Hepatic stellate cell (primary cell): ENCODE data around the gene STK11.
A peak's percentile ranks its signal among the peaks of the same experiment; 100 is the strongest.

Experiments
- DNase-seq: peaks from one replicate; pipeline ENCODE4 v3.0.0; 2011; ENCODE audit warnings: low spot score

STK11 gene

DNA sequence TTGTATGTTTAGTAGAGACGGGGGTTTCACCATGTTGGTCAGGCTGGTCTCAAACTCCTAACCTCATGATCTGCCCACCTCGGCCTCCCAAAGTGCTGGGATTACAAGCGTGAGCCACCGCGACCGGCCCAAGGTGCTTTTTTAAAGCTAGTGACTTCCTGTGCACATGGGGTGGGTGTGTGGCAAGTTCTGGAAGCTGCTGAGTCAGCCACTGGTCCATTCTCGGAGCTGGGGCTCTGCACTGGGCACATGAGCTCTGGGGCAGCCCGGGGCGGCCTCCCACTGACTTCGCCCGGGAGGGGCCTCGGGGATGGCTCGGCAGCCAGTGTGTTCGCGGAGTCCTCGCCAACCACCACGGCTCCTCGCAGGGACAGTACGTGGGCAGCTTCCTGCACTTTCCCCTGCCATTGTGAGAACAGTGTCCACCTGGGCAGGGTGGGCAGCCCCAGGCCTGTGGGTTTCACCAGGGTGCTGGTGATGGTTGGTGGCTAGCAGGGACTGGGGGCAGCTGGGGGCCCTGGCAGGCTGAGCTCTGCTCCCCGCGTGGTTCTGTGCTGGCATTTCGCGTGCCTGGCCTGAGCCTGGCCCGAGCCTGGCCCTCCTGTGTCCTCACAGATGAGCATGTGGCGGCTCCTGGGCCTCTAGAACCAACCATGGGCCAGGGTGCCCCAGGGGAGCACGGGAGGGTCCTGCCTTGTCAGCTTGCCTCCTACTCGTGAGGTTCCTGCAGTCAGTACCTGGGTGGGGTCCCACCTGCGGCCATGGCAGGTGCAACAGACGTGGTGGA, 20.1 kb downstream of the STK11 start:
- DNase-seq: no peak

DNA sequence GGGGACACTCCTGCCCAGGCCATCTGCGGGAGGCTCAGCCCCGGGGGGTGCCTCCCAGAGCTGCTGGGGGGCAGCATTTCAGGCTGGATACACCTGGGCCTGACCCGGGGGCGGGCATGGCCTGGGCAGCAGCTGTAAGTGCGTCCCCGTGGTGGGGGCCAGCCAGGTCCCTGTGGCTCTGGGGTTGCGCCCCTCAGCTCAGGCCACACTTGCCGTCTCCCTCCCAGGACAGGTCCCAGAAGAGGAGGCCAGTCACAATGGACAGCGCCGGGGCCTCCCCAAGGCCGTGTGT, 20.6 kb downstream of the STK11 start:
- DNase-seq: no peak

DNA sequence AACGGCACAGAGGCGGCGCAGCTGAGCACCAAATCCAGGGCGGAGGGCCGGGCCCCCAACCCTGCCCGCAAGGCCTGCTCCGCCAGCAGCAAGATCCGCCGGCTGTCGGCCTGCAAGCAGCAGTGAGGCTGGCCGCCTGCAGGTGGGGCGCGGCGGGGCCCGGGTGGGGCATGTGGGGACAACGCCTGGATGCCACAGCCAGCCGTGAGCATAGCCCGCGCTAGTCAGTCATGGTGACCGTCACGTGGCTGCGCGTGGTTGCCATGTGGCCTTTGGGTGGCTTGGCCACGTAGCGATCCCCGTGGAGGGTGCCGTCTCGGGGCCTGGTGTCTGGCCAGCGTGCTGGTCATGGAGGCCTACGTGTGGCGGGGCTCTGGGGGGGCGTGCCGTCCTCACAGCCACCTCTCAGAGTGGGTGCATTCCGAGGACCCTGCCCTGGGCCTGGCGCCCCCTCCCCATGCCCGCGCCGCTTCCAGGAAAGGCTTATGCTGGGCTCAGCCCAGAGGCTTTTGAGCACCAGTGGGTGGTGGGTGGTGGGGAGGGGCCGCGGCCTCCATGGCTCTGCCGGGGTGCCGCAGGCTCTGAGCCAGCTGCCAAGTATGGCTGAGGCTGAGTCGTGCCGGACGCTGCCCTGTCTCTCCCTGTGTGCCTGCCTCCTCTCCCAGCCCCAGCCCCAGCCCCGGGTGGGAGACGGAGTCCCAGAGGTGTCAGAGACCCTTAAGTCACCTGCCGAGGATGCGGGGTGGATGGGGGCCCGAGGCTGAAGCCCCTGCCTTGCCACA, 21.1 kb downstream of the STK11 start:
- DNase-seq: no peak

DNA sequence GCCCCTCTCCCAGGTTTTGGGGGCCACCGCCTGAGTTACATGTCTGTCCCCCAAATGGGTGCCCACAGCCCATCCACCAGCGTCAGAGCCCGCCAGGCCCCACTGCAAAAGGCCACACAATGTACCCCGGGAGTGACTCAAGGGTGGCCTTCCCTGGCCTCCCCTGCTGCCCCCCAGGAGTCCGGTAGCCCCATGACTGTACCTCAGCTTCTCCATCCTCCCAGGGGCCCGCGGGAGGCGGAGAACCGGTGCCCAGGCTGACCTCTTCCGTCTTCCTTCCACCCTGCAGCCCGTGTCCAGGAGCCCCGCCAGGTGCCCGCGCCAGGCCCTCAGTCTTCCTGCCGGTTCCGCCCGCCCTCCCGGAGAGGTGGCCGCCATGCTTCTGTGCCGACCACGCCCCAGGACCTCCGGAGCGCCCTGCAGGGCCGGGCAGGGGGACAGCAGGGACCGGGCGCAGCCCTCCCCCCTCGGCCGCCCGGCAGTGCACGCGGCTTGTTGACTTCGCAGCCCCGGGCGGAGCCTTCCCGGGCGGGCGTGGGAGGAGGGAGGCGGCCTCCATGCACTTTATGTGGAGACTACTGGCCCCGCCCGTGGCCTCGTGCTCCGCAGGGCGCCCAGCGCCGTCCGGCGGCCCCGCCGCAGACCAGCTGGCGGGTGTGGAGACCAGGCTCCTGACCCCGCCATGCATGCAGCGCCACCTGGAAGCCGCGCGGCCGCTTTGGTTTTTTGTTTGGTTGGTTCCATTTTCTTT, 21.9 kb downstream of the STK11 start:
- DNase-seq: no peak

DNA sequence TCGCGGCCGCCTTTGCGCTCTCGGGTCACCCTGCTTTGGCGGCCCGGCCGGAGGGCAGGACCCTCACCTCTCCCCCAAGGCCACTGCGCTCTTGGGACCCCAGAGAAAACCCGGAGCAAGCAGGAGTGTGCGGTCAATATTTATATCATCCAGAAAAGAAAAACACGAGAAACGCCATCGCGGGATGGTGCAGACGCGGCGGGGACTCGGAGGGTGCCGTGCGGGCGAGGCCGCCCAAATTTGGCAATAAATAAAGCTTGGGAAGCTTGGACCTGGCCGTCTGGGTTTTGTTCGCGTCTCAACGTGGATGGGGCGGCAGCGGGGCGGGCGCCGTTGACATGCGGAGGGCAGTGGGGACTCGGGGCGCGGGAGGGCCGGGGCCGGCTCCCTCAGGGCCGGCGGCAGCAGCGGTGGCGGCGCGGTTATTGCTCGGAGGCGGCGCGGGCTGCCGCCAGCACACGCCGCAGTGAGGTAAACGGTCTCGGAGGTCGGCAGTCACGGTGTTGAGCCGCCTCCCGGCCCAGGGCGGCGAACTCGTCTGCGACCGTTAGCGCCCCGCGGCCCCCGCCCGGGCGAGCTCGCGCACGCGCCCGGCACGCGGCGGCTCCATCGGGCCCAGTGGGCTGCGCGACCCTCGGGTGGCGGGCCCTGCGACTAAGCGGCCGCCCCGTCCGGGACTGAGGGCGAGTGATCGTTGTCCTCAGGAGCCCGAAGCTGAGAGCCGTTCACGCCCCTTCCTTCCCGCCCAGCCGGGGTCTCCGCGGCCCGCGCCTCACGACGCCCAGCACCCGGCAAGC, 22.8 kb downstream of the STK11 start:
- no peak for DNase-seq

DNA sequence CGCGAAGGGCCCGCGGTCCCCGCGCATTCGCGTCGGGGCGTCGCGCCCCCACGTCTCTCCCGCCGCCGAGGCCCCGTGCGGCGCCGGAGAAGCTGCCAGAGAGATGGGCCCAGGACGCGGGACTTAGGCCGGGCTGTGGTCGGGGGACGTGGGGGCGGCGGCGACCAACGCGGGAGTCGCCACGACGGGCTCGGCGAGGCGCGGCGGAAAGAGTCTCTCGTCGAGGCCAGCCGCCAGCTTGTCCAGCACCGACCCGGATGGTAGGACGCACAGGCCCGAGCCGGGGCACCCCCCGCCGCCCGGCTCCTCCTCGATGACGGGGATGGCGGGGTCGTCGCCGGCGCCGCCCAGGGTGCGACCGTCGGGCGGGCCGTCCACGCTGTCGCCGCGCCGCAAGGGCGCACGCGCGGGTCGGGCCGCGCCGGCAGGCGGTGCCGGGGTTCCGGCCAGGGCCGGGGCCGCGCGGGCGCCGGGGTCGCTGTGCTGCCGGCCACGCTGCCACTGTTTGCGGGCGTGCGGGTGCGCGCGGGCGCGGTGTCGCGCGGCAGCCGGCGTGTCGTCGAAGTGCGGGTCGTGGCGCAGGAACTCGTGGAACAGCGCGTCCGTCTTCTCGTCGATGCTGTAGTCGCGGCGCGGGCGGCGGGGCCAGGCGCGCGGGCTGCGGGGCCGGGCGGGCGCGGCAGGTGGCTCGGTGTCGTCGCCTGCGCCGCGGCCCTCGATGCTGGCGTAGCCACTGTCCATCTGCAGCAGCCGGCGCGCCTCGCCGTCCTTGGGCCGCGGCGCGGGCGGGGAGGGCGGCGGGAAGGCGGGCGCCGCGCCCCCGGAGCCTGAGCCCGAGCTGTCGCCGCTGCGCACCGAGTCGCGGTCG, 23.7 kb downstream of the STK11 start:
- DNase-seq: no peak

DNA sequence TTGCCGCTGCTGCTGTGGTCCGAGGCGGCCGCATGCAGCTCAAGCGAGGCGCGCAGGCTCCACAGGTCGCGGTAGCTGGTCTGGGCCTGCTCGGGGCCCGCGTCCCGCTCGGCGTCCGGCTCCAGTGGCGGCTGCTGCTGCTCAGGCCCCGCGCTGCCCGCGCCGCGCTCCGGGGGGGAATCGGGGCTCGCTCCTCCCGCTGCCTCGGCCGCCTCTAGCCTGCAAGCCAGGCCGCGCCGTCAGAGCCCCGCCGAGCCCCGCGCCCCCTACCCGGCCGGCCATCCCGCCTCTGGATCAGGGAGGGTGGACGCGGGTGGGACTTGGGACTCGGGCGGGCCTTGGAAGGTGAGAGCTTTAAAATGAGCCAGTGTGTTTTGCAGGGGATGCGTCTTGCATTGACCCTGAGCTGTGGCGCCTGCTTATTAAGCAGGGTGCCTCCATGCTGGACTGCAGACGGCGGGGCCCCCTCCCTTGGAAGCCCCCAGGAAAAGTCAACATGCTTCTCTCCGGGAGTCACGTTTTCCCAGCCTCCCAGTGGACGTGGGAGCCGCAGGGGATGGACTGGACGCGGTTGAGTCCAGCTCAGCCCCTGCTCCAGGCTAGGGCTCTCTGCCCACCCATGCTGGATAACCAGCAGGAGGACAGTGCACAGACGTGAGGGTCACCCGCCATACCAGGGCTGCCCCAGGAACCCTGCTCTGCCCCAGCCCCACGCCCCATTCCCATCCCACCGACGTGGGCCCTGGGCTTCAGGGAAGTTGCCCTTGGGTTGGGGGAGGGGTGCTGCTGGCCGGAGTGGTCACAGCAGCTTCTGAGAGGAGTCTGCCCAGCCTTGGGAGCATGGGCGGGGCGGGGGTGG, 24.6 kb downstream of the STK11 start:
- no peak for DNase-seq

DNA sequence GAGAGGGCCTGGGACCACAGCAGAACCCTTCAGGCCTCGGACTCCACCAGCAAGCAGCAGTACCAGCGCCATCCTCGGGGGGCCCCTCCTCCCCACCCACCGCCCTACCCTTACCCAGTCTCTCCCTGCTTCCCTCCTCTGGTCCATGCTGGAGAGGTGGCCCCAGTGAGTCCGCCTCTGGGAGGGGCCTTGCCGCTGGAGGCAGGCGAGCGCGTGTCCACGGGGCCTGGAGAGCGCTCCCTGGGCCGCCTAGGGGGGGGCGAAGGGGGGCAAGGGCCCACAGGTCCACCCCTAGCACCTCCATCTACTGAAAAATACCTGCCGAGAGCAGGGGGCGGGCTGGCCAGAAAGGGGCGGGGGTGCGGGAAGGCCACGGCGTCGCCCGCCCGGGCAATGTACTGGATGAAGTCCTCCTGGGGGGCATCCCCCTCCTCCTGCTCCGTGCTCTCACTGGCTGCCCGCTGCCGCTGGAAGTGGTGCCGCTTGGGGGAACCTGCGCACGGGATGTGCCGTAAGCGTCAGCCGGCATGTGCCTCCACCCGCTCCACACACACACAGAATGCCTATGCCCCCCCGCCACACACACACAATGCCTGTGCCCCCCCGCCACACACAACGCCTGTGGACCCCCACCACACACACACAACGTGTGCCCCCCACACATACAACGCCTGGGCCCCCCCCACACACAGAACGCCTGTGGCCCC, 25.4 kb downstream of the STK11 start:
- no peak for DNase-seq

DNA sequence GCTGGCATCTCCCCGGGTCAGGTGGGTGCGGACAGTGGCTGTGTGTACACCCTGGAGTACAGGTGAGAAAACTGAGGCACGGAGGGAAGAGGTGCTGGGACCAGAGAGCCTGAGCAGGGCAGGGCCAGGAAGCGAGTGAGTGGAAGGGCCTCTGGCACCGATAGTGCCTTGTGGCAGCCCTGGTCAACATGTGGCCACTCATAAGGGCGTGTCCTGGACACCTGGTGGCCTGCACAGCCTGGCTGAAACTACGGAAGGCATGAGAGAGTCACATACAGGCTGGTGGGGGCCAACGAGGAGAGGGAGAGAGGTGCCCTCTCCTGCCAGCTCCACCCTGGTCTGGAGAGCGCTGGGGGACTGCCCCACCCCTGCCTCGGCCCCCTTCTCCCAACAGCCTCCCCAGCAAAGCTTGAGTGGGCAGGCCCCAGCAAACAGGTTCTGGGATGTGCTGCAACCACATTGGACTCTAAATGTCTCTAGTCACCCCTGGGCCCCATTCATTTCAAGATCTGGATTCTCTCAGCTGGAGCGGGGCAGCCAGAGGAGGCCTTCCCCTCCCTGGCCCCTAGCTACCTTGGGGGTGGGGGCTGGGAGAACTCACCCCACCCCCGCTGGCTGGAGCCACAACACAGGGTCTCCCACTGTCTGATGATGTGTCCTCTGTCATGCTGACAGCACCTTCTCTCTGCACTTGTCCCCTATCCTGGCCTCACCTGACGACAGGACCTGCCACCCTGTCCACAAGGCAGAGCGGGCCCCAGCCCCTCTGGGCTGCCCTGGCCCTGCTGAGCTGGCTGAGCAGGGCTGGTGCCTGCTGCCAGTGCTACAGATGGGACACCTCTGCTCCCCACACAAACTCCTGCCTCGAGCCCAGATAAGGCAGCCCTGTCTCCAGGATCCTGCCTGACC, 26.4 kb downstream of the STK11 start:
- no peak for DNase-seq

DNA sequence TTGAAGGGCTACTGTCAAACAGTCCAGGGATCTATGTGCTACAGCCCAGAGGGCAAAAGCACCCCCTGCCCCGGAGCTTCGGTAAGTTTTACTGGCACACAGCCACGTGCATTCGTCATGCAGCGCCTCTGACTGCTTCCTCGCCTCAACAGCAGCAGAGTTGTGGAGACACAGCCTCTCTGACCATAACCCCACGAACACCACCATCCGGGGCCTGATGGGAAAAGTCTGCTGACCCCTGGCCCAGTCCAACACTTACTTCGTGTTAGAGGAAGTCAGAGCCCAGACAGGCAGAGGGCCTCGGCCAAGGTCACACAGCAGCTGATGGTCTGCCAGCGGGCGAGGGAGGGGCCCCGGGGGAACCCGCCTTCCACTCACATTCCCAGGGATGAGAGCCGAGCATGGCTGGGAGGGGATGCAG, 27.1 kb downstream of the STK11 start:
- DNase-seq: peak; percentile 39

DNA sequence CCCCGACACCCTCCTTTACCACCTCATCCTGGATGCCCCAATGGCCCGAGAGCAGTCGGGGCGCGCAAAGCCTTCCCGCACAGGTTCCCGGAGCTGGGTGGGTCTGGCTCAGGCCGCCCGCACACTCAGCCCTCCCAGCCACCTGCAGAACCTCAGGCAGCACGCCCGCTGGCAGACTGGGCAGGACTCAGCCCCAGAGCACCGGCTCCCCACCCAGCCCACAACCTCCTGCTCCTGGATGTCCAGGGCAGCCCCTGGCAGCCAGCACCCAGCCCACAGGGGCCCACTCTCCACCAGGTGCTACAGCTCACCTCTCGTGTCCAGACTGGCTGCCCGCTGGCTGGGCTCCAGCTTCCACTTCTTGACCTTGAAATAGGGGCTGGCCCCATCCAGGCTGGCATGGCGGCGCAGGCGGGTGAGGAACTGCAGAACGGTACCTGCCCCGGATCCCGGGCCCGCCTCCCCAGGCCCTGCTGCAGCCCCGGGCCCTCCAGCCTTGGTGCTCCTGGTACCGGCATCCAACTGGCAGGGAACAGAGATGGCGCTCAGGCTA, 27.6 kb downstream of the STK11 start:
- no peak for DNase-seq

DNA sequence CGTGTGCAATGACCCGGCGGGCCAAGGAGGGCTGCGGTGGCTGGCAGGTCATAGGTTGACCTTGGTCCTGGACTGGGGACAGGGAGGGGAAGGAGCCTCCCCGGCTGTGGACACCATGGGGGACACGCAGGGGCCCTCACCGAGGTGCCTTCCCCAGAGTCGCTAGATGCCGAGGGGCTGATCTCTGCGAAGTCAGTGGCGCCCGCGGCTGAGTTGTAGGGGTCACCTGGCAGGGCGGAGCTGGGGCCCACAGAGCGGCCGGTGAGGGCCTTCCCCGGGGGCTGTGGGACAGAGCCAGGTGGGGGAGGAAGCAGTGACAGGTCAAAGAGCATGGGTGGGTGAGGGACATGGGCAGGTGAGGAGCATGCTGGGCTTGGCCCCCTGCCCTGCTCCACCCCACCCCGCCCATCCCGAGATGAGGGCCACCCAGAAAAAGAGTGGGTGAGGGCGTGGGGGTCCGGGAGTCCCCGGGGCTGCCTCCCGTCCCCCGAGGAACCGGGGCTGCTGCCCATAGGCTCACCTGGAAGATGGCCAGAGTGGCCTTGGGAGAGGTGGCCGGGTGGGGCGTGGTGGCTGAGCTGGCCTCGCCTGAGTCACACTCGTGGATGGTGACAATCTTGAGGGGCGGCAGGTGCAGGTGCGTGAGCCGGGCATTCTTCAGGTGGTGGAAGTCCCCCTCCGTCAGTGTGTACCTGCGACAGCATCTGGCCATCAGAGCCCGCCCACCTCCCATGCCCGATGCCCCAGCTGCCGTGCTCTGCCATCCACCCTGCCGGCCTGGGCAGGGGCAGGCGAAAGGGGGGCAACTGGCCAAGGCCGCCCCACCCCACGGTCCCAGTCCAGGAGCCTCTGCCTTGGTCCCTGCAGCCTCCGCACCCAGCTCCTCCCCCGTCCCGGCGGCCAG, 28.7 kb downstream of the STK11 start:
- no peak for DNase-seq

DNA sequence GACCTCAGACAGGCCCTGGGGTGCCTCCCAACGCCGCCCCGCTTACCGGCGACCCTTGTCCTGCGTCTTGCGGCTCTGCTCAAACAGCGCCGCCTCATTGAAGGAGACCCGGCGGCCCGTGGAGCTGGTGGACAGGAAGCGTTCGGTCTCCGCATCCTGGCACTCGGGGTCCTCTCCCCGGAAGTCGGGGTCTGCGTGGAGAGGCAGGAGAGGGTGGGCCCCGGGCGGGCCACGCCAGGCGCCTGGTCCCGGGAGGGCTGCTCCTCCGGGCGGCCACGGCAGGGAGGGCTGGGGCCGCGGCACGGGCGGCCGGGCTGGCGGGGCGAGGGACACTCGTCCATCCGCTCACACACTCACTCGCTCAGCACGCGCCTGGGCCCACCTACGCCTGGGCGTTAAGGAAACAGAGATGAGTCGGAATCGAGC, 29.4 kb downstream of the STK11 start:
- DNase-seq: no peak

DNA sequence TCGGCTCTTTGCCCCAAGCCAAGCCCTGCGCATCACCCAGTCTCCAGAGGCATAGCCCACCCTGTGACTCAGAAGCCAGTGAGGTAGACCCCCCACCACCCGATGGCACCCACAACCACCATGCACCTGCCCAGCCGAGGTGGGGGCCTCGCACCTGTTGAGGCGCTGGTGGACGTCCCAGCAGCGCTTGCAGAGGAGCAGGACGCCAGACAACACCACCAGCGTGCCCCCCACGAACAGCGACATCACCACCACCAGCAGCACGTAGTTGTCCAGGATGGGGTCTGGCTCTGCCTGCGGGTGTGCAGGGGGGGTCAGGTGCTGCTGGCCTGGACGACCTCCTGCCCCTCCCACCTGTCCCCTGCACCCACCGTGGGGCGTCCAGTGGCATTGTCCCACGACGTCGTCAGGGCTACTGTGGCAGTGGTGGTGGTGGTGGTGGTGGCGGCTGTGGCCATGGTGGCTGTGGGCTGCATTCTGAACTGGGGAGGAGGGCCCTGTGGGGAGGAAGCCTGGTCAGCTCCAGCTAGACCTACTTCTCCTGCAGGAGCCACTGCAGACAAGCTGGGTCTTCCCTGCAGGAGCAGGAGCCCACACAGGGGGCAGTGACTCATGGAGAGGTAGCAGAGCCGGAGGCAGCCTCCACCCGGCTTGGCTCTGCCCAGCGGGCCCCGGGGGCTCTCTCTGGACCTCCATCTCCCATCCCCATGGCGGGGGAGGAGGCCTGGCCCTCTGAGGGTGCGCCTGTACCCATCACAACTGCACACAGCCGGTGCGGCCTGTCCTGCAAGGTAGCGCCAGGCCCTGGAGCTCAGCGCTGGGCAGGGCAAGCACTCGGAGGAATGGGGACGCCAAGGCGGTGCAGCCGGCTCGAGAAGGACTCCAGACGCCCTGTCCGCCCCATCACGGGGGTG, 30.3 kb downstream of the STK11 start:
- no peak for DNase-seq

DNA sequence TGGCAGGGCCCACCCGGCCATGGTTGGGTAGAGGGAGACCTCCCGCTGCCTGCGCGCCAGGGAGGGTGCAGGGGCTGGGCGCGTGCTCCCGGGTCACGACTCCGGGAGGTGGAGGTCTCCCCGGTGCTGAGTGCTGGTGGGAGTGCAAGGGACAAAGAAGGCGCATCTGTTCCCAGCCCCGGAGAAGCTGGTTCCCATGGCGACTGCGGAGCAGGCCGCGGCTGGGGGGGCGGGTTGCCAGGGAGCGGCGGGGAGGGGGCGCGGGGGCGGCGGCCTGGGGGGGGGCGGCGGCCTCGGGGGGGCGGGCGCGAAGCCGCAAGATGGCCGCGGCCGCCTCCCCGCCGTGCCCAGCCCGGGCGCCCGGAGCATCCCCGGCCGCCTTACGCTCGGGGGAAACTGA, 31.0 kb downstream of the STK11 start:
- DNase-seq: no peak
